RCC 7860 (cell line): ENCODE results near the gene GPRIN3.

Experiments used
- DNase-seq: peaks from one replicate; pipeline ENCODE4 v3.0.0-alpha.2; 2015; ENCODE audit warnings: low spot score
- FAIRE-seq: peaks from 2 replicates; lab custom pipeline; 2012; peaks lifted over from hg19 to GRCh38; lab: Jason Lieb, UNC

GPRIN3 gene

DNA sequence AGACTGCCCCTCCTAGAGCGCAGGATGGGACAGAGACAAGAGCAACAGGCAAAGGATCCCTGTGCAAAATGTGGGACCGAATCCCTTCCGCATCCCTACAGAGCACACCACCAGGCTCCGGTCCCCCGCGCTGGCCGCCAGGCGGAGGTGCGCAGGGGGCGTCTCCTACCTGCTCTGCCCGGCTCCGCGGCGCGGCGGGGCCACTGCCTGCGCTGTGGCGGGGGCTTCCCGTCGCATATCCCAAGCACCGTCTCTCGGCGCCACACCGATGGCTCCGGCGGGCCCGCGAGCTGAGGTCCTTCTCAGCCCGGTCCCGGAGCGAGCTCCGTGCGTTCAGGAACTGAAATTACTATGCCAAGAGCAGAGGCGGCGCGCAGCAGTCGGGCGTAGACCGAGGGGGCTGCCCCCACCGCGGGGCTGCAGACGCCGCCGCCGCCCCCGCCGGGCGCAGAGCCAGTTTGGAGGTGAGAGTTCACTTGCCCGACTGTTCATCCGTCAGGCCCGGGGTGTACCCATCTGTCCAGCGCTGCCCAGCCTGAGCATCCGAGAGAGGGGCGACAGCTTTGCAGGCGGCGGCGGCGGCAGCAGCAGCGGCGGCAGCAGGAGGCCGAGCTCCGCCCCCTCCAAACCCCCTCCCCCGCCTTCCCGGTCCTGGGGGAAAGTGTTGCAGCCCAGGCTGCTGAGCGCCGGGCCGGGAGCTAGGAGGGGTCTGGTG is at the start of gene GPRIN3:
Gene GPRIN3 (minus strand): TSS at position 355 of the 715 bp plus-strand sequence. CDS start 57,690 bp downstream, outside the sequence.
- DNase-seq (no peak), FAIRE-seq (no peak)

DNA sequence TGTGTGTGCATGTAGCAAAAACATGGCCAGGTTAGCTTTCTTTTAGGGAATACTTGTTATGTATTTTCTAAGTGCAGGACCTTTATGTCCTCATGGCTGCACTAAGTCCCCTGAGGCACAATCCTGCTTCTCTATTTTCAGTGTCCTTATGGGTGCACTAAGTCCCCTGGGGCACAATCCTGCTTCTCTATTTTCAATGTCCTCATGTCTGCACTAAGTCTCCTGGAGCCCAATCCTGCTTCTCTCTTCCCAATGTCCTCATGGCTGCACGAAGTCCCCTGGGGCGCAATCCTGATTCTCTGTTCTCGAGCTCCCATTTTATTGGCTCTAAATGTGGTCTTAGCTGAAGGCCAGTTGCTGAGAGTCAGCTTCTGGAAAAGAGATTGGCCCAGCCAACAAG is 49.7 kb upstream of the GPRIN3 start:
- no peak for DNase-seq
- FAIRE-seq: no peak

DNA sequence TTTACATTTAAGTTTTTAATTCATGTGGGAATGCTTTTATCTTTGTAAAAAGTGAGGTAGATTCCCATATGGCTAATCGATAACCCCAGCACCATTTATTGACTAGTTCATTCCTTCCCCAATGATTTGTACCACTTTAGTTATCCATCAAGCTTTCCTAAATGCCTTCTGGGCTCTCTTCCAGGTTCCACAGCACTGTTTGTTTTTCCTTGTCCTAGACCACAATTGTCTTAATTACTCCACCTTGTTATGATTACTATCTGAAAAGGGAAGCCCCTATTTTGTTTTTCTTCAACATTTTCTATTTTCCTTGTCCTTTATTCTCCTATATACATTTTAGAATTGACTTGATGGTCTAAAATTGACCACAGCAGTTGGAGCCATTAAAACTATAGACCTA is 48.5 kb upstream of the GPRIN3 start:
- DNase-seq: no peak
- FAIRE-seq: no peak

DNA sequence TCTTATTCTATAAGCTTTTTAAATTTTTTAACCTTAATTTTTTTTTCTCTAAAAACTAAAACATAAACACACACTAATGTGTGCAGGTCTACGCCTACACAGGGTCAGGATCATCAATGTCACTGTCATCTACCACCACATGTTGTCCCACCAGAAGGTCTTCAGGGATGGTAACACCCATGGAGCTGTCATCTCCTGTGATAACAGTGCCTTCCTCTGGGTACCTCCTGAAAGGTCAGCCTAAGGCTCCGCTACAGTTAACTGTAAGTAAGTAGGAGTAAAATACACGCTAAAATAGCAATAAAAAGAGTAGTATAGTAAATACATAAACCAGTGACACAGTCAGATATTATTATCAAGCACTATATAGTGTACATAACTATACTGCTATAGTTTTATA is 45.9 kb upstream of the GPRIN3 start:
- DNase-seq: no peak
- no peak for FAIRE-seq

DNA sequence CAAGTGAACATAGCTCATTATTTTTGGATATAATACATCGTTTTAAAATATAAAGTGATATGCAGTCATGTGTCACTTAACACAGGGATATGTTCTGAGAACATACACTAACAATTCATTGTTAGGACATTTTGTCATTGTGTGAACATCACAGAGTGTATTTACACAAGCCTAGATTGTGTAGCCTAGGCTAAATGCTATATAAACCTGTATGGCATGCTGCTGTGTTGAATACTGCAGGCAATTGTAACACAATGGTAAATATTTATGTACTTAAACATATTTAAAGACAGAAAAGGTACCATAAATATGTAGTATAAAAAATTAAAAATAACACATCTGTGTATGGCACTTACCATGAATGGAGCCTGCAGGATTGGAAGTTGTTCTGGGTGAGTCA is 44.9 kb upstream of the GPRIN3 start:
- DNase-seq (no peak), FAIRE-seq (no peak)

DNA sequence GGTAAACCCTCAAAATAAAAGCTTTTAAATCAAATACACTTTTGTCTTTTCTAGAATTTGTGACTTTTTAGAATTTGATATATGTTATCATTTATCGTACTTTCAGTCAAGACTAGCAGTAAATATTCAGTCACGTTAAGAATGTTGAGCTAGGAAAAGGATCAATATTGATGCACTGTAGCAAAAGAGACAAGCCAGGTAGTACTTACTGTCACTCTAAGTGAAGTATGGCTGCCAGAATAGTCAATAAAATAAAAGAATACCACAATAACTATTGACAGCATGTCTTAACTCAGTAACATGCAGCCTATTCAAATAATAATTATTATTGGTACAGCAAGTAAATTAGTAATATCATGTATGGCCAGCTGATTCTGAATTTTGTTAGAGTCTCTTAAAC is 43.6 kb upstream of the GPRIN3 start:
- FAIRE-seq: no peak
- no peak for DNase-seq

DNA sequence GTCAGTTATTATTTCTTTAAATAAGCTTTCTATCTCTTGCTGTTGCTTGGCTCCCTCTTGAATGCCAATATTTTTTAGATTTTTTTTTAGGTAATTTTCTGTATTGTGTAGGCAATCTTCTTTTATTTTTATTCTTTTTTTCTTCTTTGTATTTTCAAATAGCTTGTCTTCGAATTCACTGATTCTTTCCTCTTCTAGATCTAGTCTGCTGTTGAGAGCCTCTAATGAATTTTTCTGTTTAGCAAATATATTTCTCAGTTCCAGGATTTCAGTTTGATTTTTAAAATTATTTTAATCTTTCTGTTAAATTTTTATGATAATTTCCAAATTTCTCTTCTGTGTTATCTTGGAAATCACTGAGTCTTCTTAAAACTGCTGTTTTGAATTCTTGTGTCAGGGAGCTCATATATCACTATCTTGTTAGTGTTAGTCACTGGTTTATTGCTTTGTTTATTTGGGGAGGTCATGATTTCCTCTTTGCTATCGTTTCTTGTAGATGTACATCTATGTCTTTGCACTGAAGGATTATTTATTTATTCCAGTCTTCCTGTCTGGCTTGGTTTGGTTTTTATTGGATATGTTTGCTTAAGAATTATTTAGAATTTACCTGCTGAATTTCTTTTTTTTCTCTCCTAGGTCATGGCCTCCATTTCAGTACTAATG is 39.9 kb upstream of the GPRIN3 start:
- DNase-seq: no peak
- no peak for FAIRE-seq

DNA sequence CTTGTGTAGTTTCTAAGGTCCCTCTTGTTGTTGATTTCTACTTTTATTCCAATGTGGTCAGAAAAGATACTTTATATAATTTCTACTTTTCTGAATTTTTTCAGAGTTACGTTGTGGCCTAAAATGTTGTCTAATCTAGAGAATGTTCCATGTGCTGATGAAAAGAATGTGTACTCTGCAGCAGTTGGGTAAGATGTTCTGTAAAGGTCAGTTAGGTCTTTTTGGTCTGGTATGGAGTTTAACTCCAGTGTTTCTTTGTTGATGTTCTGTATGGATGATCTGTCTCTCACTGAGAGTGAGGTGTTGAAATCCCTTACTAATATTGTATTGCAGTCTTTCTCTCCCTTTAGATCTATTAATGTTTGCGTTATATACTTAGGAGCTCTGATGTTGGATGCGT is 37.0 kb upstream of the GPRIN3 start:
- no peak for DNase-seq
- FAIRE-seq: no peak

DNA sequence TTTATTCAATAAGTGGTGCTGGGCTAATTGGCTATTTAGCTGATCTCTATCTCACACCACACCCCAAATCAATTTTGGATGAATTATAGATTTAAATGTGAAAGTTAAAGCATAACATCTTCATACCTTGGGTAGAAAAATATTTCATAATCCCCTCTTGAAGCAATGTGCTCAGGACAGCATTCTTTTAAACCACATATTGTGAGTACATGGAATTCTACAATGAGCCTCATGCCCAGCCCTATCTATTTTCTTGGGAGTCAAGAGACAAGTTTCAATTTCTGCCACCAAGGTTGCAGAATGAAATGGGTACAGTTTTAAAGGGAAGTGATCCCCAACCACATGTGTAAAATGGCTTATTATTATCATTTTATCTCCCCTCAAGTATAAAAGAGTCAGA is 30.6 kb upstream of the GPRIN3 start:
- no peak for FAIRE-seq
- DNase-seq: no peak

DNA sequence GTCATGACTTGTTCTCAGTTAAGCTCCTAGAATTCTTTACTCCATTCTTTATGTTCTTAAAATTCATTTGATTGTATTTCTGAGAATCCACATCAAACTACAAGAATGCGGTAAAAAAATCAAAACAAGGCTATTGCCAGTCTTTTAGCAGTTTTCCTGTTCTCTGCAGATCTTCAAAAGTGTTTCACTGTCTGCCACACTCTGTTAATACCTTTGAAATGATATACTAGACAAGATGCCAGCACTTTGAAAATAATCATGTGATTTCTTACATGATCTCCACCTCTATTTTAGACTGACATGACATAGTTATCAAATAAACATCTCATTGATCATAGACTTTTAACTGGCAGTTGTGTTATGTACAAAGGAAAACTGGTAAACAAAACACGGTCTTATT is 30.1 kb upstream of the GPRIN3 start:
- DNase-seq (no peak), FAIRE-seq (no peak)

DNA sequence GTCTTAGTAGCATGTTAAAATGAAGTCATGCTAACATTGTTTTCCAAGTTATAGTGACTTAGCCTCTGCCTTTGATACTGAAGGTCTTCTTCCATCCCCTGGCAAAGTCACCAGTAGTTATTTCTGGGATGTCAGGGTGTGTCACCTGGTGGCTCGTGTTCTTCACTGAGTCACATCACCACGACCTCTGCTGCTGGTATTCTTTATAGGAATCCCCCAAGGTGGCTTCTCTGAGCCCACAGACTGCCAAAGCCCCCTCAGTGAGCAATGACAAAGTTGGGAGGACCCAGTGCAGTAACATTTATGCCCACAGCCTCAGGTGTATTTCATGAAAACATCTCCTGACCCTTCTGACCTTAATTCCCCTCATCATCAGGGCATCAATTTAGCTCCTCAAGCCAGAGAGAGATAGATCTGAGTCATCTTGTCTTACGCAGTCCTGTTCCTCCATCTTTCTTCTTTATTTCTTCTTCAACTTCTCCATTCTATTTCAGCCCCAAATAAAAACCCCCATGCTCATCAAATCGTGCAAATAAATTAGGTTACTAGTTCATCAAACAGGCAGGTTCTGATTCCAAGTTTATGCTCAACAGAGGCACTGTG is 29.3 kb upstream of the GPRIN3 start:
- FAIRE-seq (no peak), DNase-seq (no peak)

DNA sequence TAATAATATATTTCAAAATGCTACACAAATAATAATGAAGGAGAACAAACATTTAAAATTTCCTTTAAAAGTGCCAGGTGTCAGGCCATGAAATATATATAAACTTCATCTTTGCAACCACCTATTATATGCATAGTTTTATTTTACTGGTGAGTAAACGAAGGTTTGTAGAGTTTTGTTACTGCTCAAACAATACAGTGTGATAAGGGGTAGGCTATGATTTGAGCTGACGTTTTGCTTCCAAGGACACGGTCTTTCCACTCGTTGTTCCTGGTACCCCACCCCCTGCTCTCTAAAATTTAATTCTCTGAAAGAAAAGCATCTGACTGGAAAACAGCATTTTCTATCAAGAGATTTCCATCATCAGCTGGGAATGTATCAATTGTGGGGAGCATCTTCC is 27.2 kb upstream of the GPRIN3 start:
- FAIRE-seq: no peak
- DNase-seq: no peak

DNA sequence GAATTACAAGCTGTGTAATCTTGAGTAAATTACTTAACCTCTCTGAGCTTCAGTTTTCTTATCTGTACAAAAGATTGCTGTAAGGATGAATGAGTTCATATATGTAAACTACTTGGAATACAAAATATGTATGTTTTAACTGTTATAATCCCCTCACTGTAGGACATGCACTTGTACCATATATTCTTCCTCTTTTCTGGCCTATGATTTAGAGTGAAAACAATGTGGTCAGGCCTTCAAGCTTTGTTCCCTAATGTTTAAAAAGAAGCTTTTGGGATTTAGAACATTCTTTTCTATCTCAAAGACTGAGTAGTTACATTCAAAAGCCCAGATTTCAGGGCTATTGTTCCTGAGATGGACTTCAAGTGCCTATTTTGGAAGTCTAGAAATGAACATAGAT is 26.7 kb upstream of the GPRIN3 start:
- DNase-seq (no peak), FAIRE-seq (no peak)

DNA sequence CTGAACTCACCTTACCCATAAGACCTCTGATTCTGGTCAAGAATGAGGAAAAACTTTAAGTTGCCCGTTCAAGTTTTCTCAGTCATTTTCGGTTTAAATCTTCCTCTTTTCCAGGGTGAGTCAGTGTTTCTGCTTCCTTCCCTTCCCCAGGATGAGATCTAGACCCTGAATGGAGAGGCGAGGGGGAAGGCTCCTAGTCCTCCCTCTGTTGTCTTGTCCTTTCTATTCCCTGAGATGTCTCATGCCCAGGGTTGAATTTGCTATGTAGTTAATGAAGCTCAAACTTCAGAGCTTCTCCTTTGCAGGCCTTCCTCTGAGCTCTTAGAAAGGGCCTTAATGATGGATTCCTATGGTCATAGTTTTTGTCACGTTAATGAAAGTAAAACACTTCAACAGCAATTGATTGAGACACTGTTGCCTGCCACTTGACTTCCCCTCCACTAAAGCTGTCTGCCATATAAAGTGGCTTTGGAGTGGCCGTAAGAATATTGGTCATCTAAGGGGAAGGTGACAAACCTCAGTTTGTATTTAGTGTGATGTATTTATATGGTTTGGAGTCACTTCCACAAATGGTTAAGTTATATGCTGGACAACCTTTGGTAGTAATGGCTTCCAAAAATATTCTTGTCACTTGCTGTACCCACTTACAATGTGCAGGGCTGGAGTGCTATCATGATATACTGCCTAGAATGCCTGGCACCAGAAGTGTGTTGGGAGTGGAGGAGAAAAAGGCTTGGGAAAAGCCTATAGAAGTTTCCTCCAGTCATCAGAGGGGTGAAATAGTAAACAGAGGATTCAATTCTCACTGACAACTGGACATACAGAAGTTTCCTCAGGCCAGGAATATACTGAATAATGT is 24.3 kb upstream of the GPRIN3 start:
- FAIRE-seq (no peak), DNase-seq (no peak)

DNA sequence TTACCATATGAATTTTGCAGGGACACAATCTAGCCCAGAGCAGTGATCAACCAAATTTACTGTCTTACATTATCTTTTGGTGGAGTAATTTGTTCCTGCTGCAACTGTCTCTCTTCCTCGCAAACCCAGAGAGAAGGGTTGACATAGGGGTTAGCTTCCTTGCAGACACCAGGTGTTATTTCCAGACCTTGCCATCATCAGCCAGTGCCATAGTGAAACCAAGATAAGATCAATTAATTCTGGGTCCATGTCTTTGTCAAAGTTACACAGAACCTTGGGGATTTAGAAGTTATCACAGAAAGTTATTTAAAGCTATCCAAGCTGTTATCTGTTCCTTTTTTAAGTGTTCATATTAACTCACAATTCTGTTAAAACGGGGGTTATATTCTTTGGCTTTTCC is 23.6 kb upstream of the GPRIN3 start:
- FAIRE-seq: no peak
- no peak for DNase-seq

DNA sequence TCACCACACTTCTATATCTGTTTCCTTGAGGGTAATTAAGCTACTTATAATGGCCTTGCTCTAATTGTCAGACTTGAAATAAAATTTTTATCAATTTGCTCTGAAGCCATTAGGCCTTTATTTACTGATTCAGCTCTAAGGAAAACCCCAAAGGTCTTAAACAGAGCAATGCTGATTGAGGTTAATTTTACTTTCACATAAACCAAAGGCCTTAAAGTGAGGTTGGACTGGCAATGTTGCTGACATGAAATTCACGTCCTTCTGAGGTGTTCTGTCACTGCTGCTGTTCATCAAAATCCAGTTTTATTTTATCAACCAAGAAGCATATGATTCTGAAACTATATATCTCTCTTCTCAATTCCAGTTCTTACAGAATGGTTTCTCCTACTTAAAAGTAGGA is 21.7 kb upstream of the GPRIN3 start:
- no peak for DNase-seq
- no peak for FAIRE-seq

DNA sequence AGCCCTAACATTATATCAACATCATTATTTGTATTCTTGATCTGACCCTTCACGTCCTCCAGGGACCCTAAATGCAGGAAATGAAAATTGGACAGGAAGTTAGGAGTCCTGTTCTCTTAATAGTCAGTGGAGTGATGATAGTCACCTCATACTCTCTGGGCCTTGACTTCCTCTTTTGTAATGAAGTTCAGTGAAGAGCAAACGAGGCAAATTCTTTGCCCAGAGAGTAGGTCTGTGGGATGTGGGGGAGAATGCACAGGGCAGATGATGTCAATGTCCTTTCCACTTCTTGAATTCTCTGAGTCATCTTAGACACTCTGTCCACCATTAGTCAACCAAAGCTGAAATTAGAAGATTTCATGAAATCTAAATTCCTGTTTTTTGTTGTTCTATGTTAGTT is 17.1 kb upstream of the GPRIN3 start:
- DNase-seq (peak; percentile 77), FAIRE-seq (peak; percentile 87)

DNA sequence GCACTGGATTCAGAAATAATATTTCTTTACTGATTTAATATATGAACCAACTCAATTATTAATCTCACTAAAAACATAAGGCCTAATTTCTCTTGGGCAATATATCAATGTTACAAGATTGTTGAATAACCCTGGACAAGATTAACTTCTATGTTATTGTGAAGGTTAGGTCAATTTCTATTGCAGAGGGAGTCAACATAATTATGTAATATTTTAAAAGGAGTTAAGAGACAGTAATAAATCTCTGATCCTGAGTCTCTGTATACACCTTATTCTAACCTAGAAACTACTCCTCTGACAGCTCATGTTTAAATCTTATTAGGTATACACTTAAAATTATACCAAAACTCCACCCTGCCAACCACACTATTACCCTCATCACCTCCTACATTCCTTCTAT is 15.1 kb upstream of the GPRIN3 start:
- no peak for DNase-seq
- FAIRE-seq: no peak

DNA sequence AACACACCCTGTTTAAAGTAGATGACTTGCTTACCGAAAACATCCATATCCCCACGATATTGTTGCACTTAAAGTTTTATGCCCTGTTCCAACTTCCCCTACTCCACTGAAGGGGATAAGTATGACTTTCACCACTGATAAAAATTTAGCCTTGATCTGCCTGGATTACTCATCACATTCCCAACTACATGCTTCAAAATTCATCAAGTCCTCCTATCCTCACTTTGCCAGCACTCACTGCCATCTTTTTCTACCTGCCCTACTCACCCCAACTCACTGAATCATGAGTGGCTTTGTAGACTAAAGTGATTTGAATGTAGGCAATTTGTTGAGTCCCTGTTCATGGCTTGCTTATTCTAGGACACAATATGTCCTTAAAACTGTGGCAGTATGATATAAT is 12.2 kb upstream of the GPRIN3 start:
- FAIRE-seq (no peak), DNase-seq (no peak)

DNA sequence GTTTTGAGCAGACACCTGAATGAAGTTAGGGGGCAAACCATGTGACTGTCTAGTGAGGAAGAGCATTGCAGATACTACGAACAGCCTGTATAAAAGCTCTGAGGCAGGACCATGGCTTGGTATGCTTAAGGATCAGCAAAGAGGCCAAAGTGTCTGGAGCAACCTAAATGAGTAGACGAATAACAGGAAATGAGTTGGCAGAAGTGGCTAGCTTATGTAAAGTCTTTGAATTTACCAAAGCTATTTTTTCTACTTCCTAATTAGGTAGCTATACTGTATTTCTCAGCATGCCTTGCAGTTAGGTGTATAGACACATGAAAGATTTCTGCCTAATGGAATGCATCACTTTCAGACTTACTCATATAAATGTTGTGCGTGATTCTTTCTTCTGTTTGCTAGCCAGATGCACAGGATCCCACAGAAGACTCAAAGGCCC is 9.3 kb upstream of the GPRIN3 start:
- DNase-seq: peak; percentile 36
- FAIRE-seq: no peak

DNA sequence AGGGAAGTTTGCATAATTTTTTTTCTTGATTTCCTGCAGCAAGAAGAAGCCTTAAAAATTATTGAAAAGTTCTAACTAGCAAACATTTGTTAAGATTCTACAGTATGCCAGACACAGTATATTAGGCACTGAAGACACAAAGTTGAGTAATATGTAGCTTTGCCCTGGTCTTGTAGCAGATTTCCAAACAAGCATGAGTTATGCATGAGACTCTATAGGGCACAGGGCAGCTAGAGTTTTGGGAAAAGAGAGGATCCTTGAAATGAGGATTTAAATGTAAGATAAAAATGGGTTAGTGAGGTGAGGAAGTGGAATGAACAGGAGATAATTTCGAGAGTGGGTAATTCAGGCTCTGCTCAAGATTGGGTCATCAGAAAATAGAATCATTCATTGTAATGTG is 8.6 kb upstream of the GPRIN3 start:
- DNase-seq (no peak), FAIRE-seq (no peak)
